SHP77 (cell line): ENCODE data around the gene ASB10.

ENCODE experiments used
- DNase-seq, 2 experiments: peaks; one replicate each; lab custom pipeline; 2025; lab: John Stamatoyannopoulos, UW

Gene ASB10

GRCh38 chr7:151210087-151210854, 23.2 kb upstream of the ASB10 start, which contains the start of gene H2BK1:
H2BK1 (minus strand) TSS chr7:151210488; CDS start chr7:151210318, 170 bp downstream.
- DNase-seq: no peak

GRCh38 chr7:151209588-151209987, 22.5 kb upstream of the ASB10 start:
- DNase-seq: no peak

- no peak for DNase-seq
Measured at GRCh38 chr7:151208253-151208862, 21.3 kb upstream of the ASB10 start.

GRCh38 chr7:151207804-151208203, 20.8 kb upstream of the ASB10 start:
- DNase-seq: peak in 1 of 2 experiments; percentile 29

GRCh38 chr7:151207315-151207714, 20.3 kb upstream of the ASB10 start:
- no peak for DNase-seq

- no peak for DNase-seq
Measured at GRCh38 chr7:151206914-151207313, 19.9 kb upstream of the ASB10 start.

- DNase-seq: no peak
Measured at GRCh38 chr7:151205730-151206129, 18.7 kb upstream of the ASB10 start.

- DNase-seq: no peak
Measured at GRCh38 chr7:151204383-151205032, 17.5 kb upstream of the ASB10 start.

GRCh38 chr7:151202836-151203235, 15.8 kb upstream of the ASB10 start:
- DNase-seq: no peak

- DNase-seq: no peak
Measured at GRCh38 chr7:151201751-151202150, 14.7 kb upstream of the ASB10 start.

- no peak for DNase-seq
Measured at GRCh38 chr7:151201344-151201743, 14.3 kb upstream of the ASB10 start.

GRCh38 chr7:151198945-151199848, 12.1 kb upstream of the ASB10 start:
- no peak for DNase-seq

- no peak for DNase-seq
Measured at GRCh38 chr7:151197932-151198331, 10.9 kb upstream of the ASB10 start.

- DNase-seq: no peak
Measured at GRCh38 chr7:151195616-151196450, 8.8 kb upstream of the ASB10 start.

GRCh38 chr7:151194188-151194587, 7.1 kb upstream of the ASB10 start:
- no peak for DNase-seq

- no peak for DNase-seq
Measured at GRCh38 chr7:151193203-151193978, 6.3 kb upstream of the ASB10 start.

- DNase-seq: no peak
Measured at GRCh38 chr7:151192002-151192539, 5.0 kb upstream of the ASB10 start.

GRCh38 chr7:151191544-151191943, 4.5 kb upstream of the ASB10 start:
- no peak for DNase-seq

- DNase-seq: no peak
Measured at GRCh38 chr7:151189038-151189437, 2.0 kb upstream of the ASB10 start.

- DNase-seq: no peak
Measured at GRCh38 chr7:151188252-151188542, 1.1 kb upstream of the ASB10 start.
